Naive thymus-derived CD4-positive, alpha-beta T cell (primary cell): ENCODE measurements around the gene DGKI. TPM values are rescaled to one million over a fixed set of nuclear protein-coding genes. Genes with fewer than 3 reads are reported as not detected.
"Not testable (repeated sequence)": the region's sequence is repeated elsewhere in the genome, so short reads cannot be mapped to it uniquely, and the experiment has no call there.

ENCODE experiments used
- ATAC-seq: fragments of 150-1000 bp; cut with Tn5 transposase; 2 replicates; pipeline ENCODE4 v1.10.0; 2021; ENCODE audit warnings: mild to moderate bottlenecking, moderate library complexity
- CTCF ChIA-PET: fragments of 350-600 bp; sonication (Branson Sonifier 250); formaldehyde crosslinking; loops from one replicate; lab custom pipeline; 2021; ENCODE audit warnings: antibody characterized with exemption; lab: Charles Lee
- POLR2A ChIA-PET: fragments of 350-600 bp; sonication (Branson Sonifier 250); formaldehyde crosslinking; loops from one replicate; lab custom pipeline; 2021; ENCODE audit warnings: antibody characterized with exemption, inconsistent platforms; lab: Charles Lee
- DNase-seq, 9 donors: peaks; one replicate each; pipeline versions ENCODE4 v3.0.0 to v3.0.0-alpha.2; 2020 to 2022; ENCODE audit warnings: mixed read lengths in 1 of 9
- H3K27ac ChIP-seq: one replicate; pipeline ENCODE4 v1.7.0; 2013; ENCODE audit warnings: mild to moderate bottlenecking, low read depth, low read length, moderate library complexity
- H3K27me3 ChIP-seq, 2 donors: one replicate each; pipeline ENCODE4 v1.7.0; 2013; ENCODE audit warnings: low read length in 2 of 2, mild to moderate bottlenecking in 2 of 2, moderate library complexity in 2 of 2; ENCODE audit not compliant: control insufficient read depth in 2 of 2, insufficient read depth in 2 of 2
- H3K36me3 ChIP-seq, 3 experiments: 1 replicate in 2 of 3; 2 replicates in 1 of 3; pipeline ENCODE4 v1.7.0; 2013; ENCODE audit warnings: low read length in 3 of 3, mild to moderate bottlenecking in 3 of 3, moderate library complexity in 1 of 3; ENCODE audit not compliant: insufficient read depth in 3 of 3, control insufficient read depth in 2 of 3
- H3K4me1 ChIP-seq, 2 donors: one replicate each; pipeline ENCODE4 v1.7.0; 2013; ENCODE audit warnings: low read length in 2 of 2, mild to moderate bottlenecking in 2 of 2, moderate library complexity in 1 of 2; ENCODE audit not compliant: control insufficient read depth in 2 of 2, insufficient read depth in 2 of 2
- H3K4me3 ChIP-seq: 2 replicates; pipeline ENCODE4 v1.7.0; 2013; ENCODE audit warnings: mild to moderate bottlenecking, low read length
- H3K9me3 ChIP-seq, 3 experiments: 1 replicate in 2 of 3; 2 replicates in 1 of 3; pipeline ENCODE4 v1.7.0; 2013; ENCODE audit warnings: low read length in 3 of 3; ENCODE audit not compliant: control insufficient read depth in 2 of 3
- H3K27ac Mint-ChIP-seq, 9 donors: one replicate each; pipeline ENCODE4 v1.8.0; 2020 to 2022; ENCODE audit warnings: mixed read lengths in 9 of 9, mild to moderate bottlenecking in 8 of 9, moderate library complexity in 5 of 9, inconsistent platforms in 2 of 9
- H3K27me3 Mint-ChIP-seq, 5 donors: one replicate each; pipeline ENCODE4 v1.8.0; 2021 to 2022; ENCODE audit warnings: mixed read lengths in 5 of 5, mild to moderate bottlenecking in 1 of 5
- H3K36me3 Mint-ChIP-seq, 5 donors: one replicate each; pipeline ENCODE4 v1.8.0; 2020 to 2022; ENCODE audit warnings: mixed read lengths in 5 of 5, mild to moderate bottlenecking in 3 of 5, inconsistent platforms in 1 of 5
- H3K4me1 Mint-ChIP-seq, 7 donors: one replicate each; pipeline ENCODE4 v1.8.0; 2020 to 2022; ENCODE audit warnings: mixed read lengths in 7 of 7, mild to moderate bottlenecking in 3 of 7, inconsistent platforms in 1 of 7
- H3K4me3 Mint-ChIP-seq, 10 donors: one replicate each; pipeline ENCODE4 v1.8.0; 2020 to 2022; ENCODE audit warnings: mild to moderate bottlenecking in 10 of 10, mixed read lengths in 10 of 10, moderate library complexity in 6 of 10, inconsistent platforms in 2 of 10
- H3K9me3 Mint-ChIP-seq, 11 donors: one replicate each; pipeline ENCODE4 v1.8.0; 2020 to 2022; ENCODE audit warnings: mixed read lengths in 11 of 11, mild to moderate bottlenecking in 4 of 11, inconsistent platforms in 1 of 11, moderate library complexity in 1 of 11
- intact Hi-C, 2 donors: fragments of 100-400 bp; cut with micrococcal nuclease; formaldehyde crosslinking; loops; one replicate each; pipeline ENCODE4 v1.15.1; 2023
- polyA plus RNA-seq, 2 donors: library from polyadenylated mRNA; unstranded; fragments of 300-500 nt; fragmentation: Illumina TruSeq; gene quantifications; one replicate each; pipeline ENCODE4 v1.2.3, GENCODE V29; 2021
- total RNA-seq, 6 experiments: library from RNA in 5 of 6; stranded (reverse) in 5 of 6; gene quantifications; 1 replicate in 5 of 6; 2 replicates in 1 of 6; pipeline ENCODE4 v1.2.3 and lab custom pipeline; 2021 to 2026

The DGKI gene
- total and polyA plus RNA-seq, 7 experiments from 2014 or later = 1.3 TPM; not detected in 6

DNA sequence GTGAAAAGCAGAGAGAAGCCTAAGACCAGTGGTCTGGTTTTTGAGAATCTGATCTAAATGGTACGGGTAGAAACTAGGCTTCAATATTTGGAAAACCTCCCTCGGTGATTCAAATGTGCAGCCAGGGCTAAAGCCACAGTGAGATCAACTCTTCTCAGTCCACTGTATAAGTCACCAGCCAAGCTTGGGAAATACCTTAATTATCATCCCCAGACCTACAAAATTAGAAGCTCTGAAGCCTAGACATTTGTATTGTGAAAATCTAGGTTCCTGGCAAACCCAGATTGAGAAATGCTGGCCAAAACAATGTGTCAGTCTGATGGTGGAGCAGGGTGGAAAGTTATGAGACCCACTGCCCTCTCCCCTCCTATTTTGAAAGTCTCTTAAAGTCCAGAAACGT lies 131.7 kb downstream of the DGKI start:
- peaks cover 3 to 18% (median 15%) of the 10 kb centered on the region in 5 donors for H3K27me3 Mint-ChIP-seq
- ChIA-PET CTCF (no interaction called here), POLR2A (no interaction called here)
- H3K27ac Mint-ChIP-seq = no peak overlapping the region
- H3K4me3 ChIP-seq = no peak overlapping the region
- H3K9me3 ChIP-seq = no peaks in the 10 kb centered on the region
- H3K4me1 ChIP-seq = no peaks in the 10 kb centered on the region
- intact Hi-C loops = no loop called here
- H3K27ac ChIP-seq = no peak overlapping the region
- H3K27me3 ChIP-seq = no peaks in the 10 kb centered on the region
- no peak for DNase-seq
- no peak for ATAC-seq
- no peak overlapping the region for H3K4me3 Mint-ChIP-seq
- H3K36me3 ChIP-seq = no peaks in the 10 kb centered on the region
- peaks cover 0 to 3% (median 0%) of the 10 kb centered on the region in 5 donors for H3K36me3 Mint-ChIP-seq
- peaks cover 0 to 4% (median 0%) of the 10 kb centered on the region in 11 donors for H3K9me3 Mint-ChIP-seq
- peaks cover 0 to 3% (median 0%) of the 10 kb centered on the region in 7 donors for H3K4me1 Mint-ChIP-seq

DNA sequence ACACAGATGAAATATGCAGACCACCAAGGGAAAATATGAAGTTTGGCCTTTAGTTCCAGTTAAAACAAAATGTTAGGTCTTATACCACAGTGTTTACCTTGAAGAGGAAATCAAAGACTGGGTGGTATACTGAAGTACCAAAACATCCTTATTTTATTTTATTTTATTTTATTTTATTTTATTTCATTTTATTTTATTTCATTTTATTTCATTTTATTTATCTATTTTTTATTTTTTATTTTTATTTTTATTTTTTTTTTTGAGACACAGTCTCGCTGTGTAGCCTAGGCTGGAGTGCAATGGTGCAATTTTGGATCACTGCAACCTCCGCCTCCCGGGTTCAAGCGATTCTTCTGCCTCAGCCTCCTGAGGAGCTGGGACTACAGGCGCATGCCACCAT lies 140.4 kb downstream of the DGKI start:
- H3K4me3 ChIP-seq, H3K27me3 ChIP-seq, intact Hi-C loops, H3K4me3 Mint-ChIP-seq, H3K27ac Mint-ChIP-seq, ATAC-seq, H3K4me1 ChIP-seq, H3K9me3 ChIP-seq, POLR2A ChIA-PET, H3K27ac ChIP-seq, H3K36me3 ChIP-seq, DNase-seq, H3K4me1 Mint-ChIP-seq, CTCF ChIA-PET, H3K36me3 Mint-ChIP-seq: not testable (repeated sequence)
- Mint-ChIP-seq H3K9me3 (peaks cover 6 to 36% (median 13%) of the 10 kb centered on the region in 11 donors), H3K27me3 (peaks cover 3 to 17% (median 7%) of the 10 kb centered on the region in 5 donors)

DNA sequence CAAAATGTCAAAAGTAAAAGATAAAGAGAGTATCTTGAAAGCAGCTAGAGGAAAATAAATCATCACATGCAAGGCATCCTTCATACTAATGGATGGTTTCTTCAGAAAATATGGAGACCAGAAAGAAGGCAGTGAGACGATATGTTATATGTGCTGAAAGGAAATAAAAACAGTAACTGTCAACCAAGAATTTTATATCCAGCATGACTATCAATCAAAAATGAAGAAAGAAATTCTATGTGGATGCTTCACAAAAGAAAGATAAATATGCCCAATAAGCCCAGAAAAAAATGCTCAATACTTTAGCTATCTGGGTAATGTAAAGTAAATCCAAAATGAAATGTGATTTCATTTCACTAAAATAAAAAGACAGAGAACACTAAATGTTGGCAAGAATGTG lies 142.1 kb downstream of the DGKI start:
- H3K9me3 ChIP-seq = peaks cover 0 to 6% (median 0%) of the 10 kb centered on the region in 3 experiments
- H3K4me1 ChIP-seq = no peaks in the 10 kb centered on the region
- CTCF ChIA-PET = no interaction called here
- no peak overlapping the region for H3K27ac ChIP-seq
- Mint-ChIP-seq H3K9me3 (peaks cover 6 to 36% (median 14%) of the 10 kb centered on the region in 11 donors), H3K4me1 (no peaks in the 10 kb centered on the region), H3K27ac (no peak overlapping the region), H3K27me3 (peaks cover 0 to 11% (median 6%) of the 10 kb centered on the region in 5 donors), H3K36me3 (peaks cover 0 to 8% (median 0%) of the 10 kb centered on the region in 5 donors), H3K4me3 (no peak overlapping the region)
- no peaks in the 10 kb centered on the region for H3K36me3 ChIP-seq
- POLR2A ChIA-PET = no interaction called here
- DNase-seq (no peak), ATAC-seq (no peak)
- H3K27me3 ChIP-seq = no peaks in the 10 kb centered on the region
- no peak overlapping the region for H3K4me3 ChIP-seq
- intact Hi-C loops = no loop called here

DNA sequence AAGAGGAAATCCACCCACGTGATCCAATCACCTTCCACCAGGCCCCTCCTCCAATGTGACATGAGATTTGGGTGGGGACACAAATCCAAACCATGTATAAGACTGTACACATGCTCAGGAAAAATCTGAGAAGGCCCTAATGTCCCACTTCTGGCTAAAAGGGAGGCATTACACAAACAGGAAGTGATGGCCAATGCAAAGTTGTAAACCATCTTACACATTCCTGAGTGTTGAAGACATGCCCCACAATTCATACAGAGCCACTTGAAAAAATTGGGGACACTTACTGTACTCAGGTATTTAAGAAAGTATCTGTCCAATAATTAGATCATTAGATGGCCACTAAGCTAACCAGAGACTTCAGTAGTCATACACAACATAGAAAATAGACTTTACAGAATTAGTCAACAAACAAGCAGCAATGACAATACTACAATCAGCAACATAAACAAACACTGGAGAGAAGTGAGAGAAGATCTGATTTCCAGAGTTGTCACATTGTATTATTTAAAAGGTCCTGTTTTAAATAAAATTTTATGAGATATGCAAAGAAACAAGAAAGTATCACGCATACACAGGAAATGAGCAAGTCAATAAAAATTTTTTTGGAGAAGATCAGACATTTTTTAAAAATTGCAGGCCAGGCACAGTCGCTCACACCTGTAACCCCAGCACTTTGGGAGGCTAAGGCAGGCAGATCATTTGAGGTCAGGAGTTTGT lies 143.3 kb downstream of the DGKI start:
- Mint-ChIP-seq H3K9me3 (peaks cover 6 to 36% (median 14%) of the 10 kb centered on the region in 11 donors), H3K27me3 (peaks cover 0 to 8% (median 4%) of the 10 kb centered on the region in 5 donors), H3K36me3 (peaks cover 0 to 8% (median 0%) of the 10 kb centered on the region in 5 donors), H3K27ac (no peak overlapping the region), H3K4me1 (no peaks in the 10 kb centered on the region), H3K4me3 (no peak overlapping the region)
- no peaks in the 10 kb centered on the region for H3K27me3 ChIP-seq
- H3K4me3 ChIP-seq = no peak overlapping the region
- DNase-seq (no peak), ATAC-seq (no peak)
- H3K9me3 ChIP-seq = peaks cover 0 to 6% (median 0%) of the 10 kb centered on the region in 3 experiments
- CTCF ChIA-PET = no interaction called here
- H3K36me3 ChIP-seq = no peaks in the 10 kb centered on the region
- POLR2A ChIA-PET = no interaction called here
- intact Hi-C loops = no loop called here
- H3K4me1 ChIP-seq = no peaks in the 10 kb centered on the region
- H3K27ac ChIP-seq = no peak overlapping the region

DNA sequence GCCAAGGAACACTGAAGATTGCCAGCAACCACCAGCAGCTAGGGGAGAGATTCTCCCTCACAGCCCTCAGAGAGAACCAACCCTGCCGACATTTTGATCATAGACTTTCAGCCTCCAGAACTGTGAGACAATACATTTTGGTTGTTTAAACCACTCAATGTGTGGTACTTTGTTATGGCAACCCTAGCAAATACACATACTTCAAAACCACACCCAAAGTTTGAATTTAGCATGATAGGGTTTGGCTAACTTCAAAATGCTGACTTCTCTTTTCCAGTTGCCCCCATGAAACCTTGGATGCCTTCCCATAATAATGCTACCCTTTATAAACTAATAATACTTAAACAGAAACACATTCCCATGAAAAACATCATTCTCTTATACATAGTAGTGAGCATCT lies 149.8 kb downstream of the DGKI start:
- CTCF ChIA-PET = no interaction called here
- Mint-ChIP-seq H3K36me3 (no peaks in the 10 kb centered on the region), H3K9me3 (peaks cover 0 to 4% (median 0%) of the 10 kb centered on the region in 11 donors), H3K4me1 (no peaks in the 10 kb centered on the region), H3K27ac (no peak overlapping the region), H3K27me3 (peaks cover 0 to 32% (median 9%) of the 10 kb centered on the region in 5 donors), H3K4me3 (no peak overlapping the region)
- Histone ChIP-seq H3K9me3 (no peaks in the 10 kb centered on the region), H3K27me3 (no peaks in the 10 kb centered on the region), H3K4me3 (no peak overlapping the region), H3K27ac (no peak overlapping the region), H3K36me3 (no peaks in the 10 kb centered on the region), H3K4me1 (no peaks in the 10 kb centered on the region)
- intact Hi-C loops = no loop called here
- POLR2A ChIA-PET = no interaction called here
- ATAC-seq (no peak), DNase-seq (no peak)

DNA sequence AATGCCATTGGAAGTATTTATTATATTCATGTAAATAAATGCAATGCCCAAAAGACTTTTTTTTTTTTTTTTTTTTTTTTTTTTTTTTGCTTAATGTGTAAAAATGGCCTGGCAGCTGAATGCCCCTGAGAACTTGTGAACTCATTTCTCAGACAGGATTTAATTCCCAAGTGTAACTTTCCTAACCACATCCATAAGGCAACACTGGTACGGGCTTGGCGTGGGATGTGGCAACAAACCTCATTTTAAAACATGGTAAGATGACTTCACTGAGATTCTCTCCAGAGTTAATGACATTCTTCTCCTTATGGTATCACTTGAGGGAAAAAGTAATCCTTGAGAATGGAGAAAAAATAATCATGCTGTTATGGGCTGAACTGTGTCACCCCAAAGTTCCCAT lies 150.4 kb downstream of the DGKI start:
- POLR2A ChIA-PET = no interaction called here

DNA sequence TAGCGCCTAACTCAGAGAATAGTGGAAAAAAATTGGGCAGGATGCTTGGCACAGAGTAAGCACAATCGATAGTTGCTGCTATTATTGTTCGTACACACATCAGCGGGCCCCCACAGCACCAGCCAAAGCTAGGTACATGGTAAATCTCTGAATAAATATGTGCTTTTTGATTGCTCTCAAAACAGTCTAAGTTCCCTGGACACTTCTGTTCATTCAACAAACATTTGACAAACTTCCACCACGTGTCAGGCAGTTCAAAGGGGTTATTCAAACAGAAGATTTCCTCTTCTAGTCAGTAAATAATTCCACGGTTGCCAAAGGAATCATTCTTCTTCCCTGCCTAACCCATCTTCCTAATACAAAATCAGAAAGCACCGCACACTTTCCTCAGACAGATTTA lies 150.8 kb downstream of the DGKI start:
- intact Hi-C loops = no loop called here
- CTCF ChIA-PET = no interaction called here

More for the DNA sequence above, 150.4 kb downstream of the DGKI start:
- Histone ChIP-seq H3K36me3 (no peaks in the 10 kb centered on the region), H3K4me3 (no peak overlapping the region), H3K4me1 (no peaks in the 10 kb centered on the region), H3K9me3 (no peaks in the 10 kb centered on the region), H3K27me3 (no peaks in the 10 kb centered on the region), H3K27ac (no peak overlapping the region)
- H3K36me3 Mint-ChIP-seq = no peaks in the 10 kb centered on the region
- ATAC-seq (no peak), DNase-seq (no peak)
- H3K27ac Mint-ChIP-seq = no peak overlapping the region
- peaks cover 0 to 32% (median 9%) of the 10 kb centered on the region in 5 donors for H3K27me3 Mint-ChIP-seq
- no peak overlapping the region for H3K4me3 Mint-ChIP-seq
- H3K9me3 Mint-ChIP-seq = peaks cover 0 to 4% (median 0%) of the 10 kb centered on the region in 11 donors
- CTCF ChIA-PET = no interaction called here
- H3K4me1 Mint-ChIP-seq = no peaks in the 10 kb centered on the region
- intact Hi-C loops = no loop called here

More for the DNA sequence above, 150.8 kb downstream of the DGKI start:
- Histone ChIP-seq H3K36me3 (no peaks in the 10 kb centered on the region), H3K4me3 (no peak overlapping the region), H3K9me3 (no peaks in the 10 kb centered on the region), H3K27ac (no peak overlapping the region), H3K4me1 (no peaks in the 10 kb centered on the region), H3K27me3 (no peaks in the 10 kb centered on the region)
- H3K4me3 Mint-ChIP-seq = no peak overlapping the region
- H3K36me3 Mint-ChIP-seq = no peaks in the 10 kb centered on the region
- ATAC-seq = no peak
- H3K4me1 Mint-ChIP-seq = no peaks in the 10 kb centered on the region
- POLR2A ChIA-PET = no interaction called here
- no peak for DNase-seq
- peaks cover 0 to 4% (median 0%) of the 10 kb centered on the region in 11 donors for H3K9me3 Mint-ChIP-seq
- H3K27me3 Mint-ChIP-seq = peaks cover 0 to 29% (median 9%) of the 10 kb centered on the region in 5 donors
- no peak overlapping the region for H3K27ac Mint-ChIP-seq
